ENCODE data around the gene RIN2.

The RIN2 gene

GRCh38 chr20:19758133-19758500 lies at the start of gene RIN2:
Gene RIN2, plus strand, starts transcription at chr20:19758258. Its CDS starts 131,344 bp downstream, at chr20:19889602.
- DNase-seq (ENCODE audit: low read depth) = peak; percentile 15
- peak within 1 kb of the TSS; percentile 7 for H3K4me3 ChIP-seq (ENCODE audit: low read depth, low read length)
- no peak for TF ChIP-seq MYC (IDR thresholded peaks at IDR 0.05; ENCODE audit: low read depth, low read length)
- TF ChIP-seq CTCF (IDR thresholded peaks at IDR 0.05; ENCODE audit: low read depth, low read length) = no peak
- no peak for TF ChIP-seq POLR2A (IDR thresholded peaks at IDR 0.05; ENCODE audit: extremely low read depth, insufficient read length)
- no peak for TF ChIP-seq MAX (IDR thresholded peaks at IDR 0.05; ENCODE audit: low read depth, low read length)

GRCh38 chr20:19709635-19710335 lies 48.3 kb upstream of the RIN2 start:
- TF ChIP-seq CTCF (IDR thresholded peaks at IDR 0.05; ENCODE audit: low read depth, low read length) (no peak), POLR2A (IDR thresholded peaks at IDR 0.05; ENCODE audit: extremely low read depth, insufficient read length) (no peak), MYC (IDR thresholded peaks at IDR 0.05; ENCODE audit: low read depth, low read length) (no peak), MAX (IDR thresholded peaks at IDR 0.05; ENCODE audit: low read depth, low read length) (no peak)
- H3K4me3 ChIP-seq (ENCODE audit: low read depth, low read length) = no peak overlapping the region
- no peak for DNase-seq (ENCODE audit: low read depth)

- DNase-seq (ENCODE audit: low read depth) = no peak
- no peak overlapping the region for H3K4me3 ChIP-seq (ENCODE audit: low read depth, low read length)
- TF ChIP-seq CTCF (IDR thresholded peaks at IDR 0.05; ENCODE audit: low read depth, low read length) (no peak), MYC (IDR thresholded peaks at IDR 0.05; ENCODE audit: low read depth, low read length) (no peak), POLR2A (IDR thresholded peaks at IDR 0.05; ENCODE audit: extremely low read depth, insufficient read length) (no peak), MAX (IDR thresholded peaks at IDR 0.05; ENCODE audit: low read depth, low read length) (no peak)
Measured at GRCh38 chr20:19710336-19711120, 47.5 kb upstream of the RIN2 start.

- H3K4me3 ChIP-seq (ENCODE audit: low read depth, low read length) = no peak overlapping the region
- no peak for TF ChIP-seq CTCF (IDR thresholded peaks at IDR 0.05; ENCODE audit: low read depth, low read length)
- no peak for TF ChIP-seq POLR2A (IDR thresholded peaks at IDR 0.05; ENCODE audit: extremely low read depth, insufficient read length)
- TF ChIP-seq MYC (IDR thresholded peaks at IDR 0.05; ENCODE audit: low read depth, low read length) = no peak
- TF ChIP-seq MAX (IDR thresholded peaks at IDR 0.05; ENCODE audit: low read depth, low read length) = no peak
- DNase-seq (ENCODE audit: low read depth) = no peak
Measured at GRCh38 chr20:19711126-19711525, 46.9 kb upstream of the RIN2 start.

- H3K4me3 ChIP-seq (ENCODE audit: low read depth, low read length) = no peak overlapping the region
- no peak for TF ChIP-seq MYC (IDR thresholded peaks at IDR 0.05; ENCODE audit: low read depth, low read length)
- no peak for TF ChIP-seq POLR2A (IDR thresholded peaks at IDR 0.05; ENCODE audit: extremely low read depth, insufficient read length)
- TF ChIP-seq CTCF (IDR thresholded peaks at IDR 0.05; ENCODE audit: low read depth, low read length) = no peak
- TF ChIP-seq MAX (IDR thresholded peaks at IDR 0.05; ENCODE audit: low read depth, low read length) = no peak
- DNase-seq (ENCODE audit: low read depth) = no peak
Measured at GRCh38 chr20:19712721-19713260, 45.3 kb upstream of the RIN2 start.
